HepG2 (cell line): ENCODE data around the gene SLC35G2. TPM values are rescaled to one million over a fixed set of nuclear protein-coding genes. Genes with fewer than 3 reads are reported as not detected.
A peak's percentile ranks its signal among the peaks of the same experiment; 100 is the strongest.

Source experiments
- ELF3 ChIP-seq: IDR thresholded peaks from 2 replicates; pipeline ENCODE4 v1.6.1; 2016; ENCODE audit warnings: missing genetic modification reagents, missing compliant biosample characterization
- MLXIP ChIP-seq: sonication (generic); formaldehyde crosslinking; IDR thresholded peaks from 2 replicates; pipeline ENCODE4 v1.9.0; 2021; ENCODE audit warnings: missing genetic modification reagents, borderline replicate concordance
- SAP130 ChIP-seq: IDR thresholded peaks from 2 replicates; pipeline ENCODE4 v1.6.1; 2016; ENCODE audit warnings: low read depth
- SOX6 ChIP-seq, 2 experiments: fragments of 450-650 bp in 1 of 2; sonication (generic) in 1 of 2; formaldehyde crosslinking in 1 of 2; IDR thresholded peaks; 2 replicates each; pipeline versions ENCODE4 v1.4.0 to v1.6.1; 2017 to 2020; ENCODE audit warnings: antibody characterized with exemption in 1 of 2, mild to moderate bottlenecking in 1 of 2, missing genetic modification reagents in 1 of 2
- TFDP1 ChIP-seq: IDR thresholded peaks from 2 replicates; pipeline ENCODE4 v1.6.1; 2016; ENCODE audit warnings: missing compliant biosample characterization, missing genetic modification reagents, borderline replicate concordance
- ZEB1 ChIP-seq: IDR thresholded peaks from 2 replicates; pipeline ENCODE4 v1.6.1; 2012; ENCODE audit warnings: mild to moderate bottlenecking, low read depth, inconsistent platforms; ENCODE audit not compliant: insufficient replicate concordance
- ZNF225 ChIP-seq: sonication (generic); formaldehyde crosslinking; IDR thresholded peaks from 2 replicates; pipeline ENCODE4 v1.4.0; 2020; ENCODE audit warnings: mild to moderate bottlenecking, missing genetic modification reagents
- ZNF546 ChIP-seq: sonication (generic); formaldehyde crosslinking; conservative IDR thresholded peaks from 2 replicates; pipeline ENCODE4 v1.8.1; 2023; ENCODE audit warnings: mild to moderate bottlenecking, missing genetic modification reagents
- ZNF609 ChIP-seq: sonication (generic); formaldehyde crosslinking; IDR thresholded peaks from 2 replicates; pipeline ENCODE4 v1.4.0; 2020; ENCODE audit warnings: mild to moderate bottlenecking, missing genetic modification reagents, borderline replicate concordance
- ZNF703 ChIP-seq: sonication (generic); formaldehyde crosslinking; IDR thresholded peaks from 2 replicates; pipeline ENCODE4 v1.5.1; 2020; ENCODE audit warnings: missing genetic modification reagents, mild to moderate bottlenecking, moderate library complexity, borderline replicate concordance
- ZNF878 ChIP-seq: sonication (generic); formaldehyde crosslinking; IDR thresholded peaks from 2 replicates; pipeline ENCODE4 v1.8.1; 2023; ENCODE audit warnings: mild to moderate bottlenecking, missing genetic modification reagents, moderate library complexity
- polyA plus RNA-seq, 8 experiments: library from polyadenylated mRNA; depleted of rRNA in 3 of 8; stranded (reverse) in 7 of 8; unstranded in 1 of 8; fragments of >200 nt; fragmentation: Illumina TruSeq in 4 of 8; extraction: Trizol in 4 of 8; gene quantifications; 2 replicates each; pipeline versions ENCODE4 v1.2.1 to v1.2.3, GENCODE V29; 2011 to 2016; ENCODE audit warnings: low read depth in 4 of 8, missing spikeins in 1 of 8, mixed read lengths in 1 of 8; ENCODE audit not compliant: insufficient read depth in 1 of 8
- total RNA-seq, 5 experiments: library from RNA; depleted of rRNA; stranded (reverse); fragments of >200 nt; fragmentation: Illumina TruSeq; extraction: Trizol; gene quantifications; 2 replicates each; pipeline ENCODE4 v1.2.3, GENCODE V29; 2016; ENCODE audit warnings: low read depth in 1 of 5
- TF ChIP-seq, protein P1 (sequence below): sonication (generic); formaldehyde crosslinking; IDR thresholded peaks from 2 replicates; pipeline ENCODE4 v1.5.1; 2020; ENCODE audit warnings: mild to moderate bottlenecking, missing genetic modification reagents
- TF ChIP-seq, protein P2 (sequence below), 2 experiments: sonication (generic) in 1 of 2; formaldehyde crosslinking in 1 of 2; IDR thresholded peaks; 2 replicates each; pipeline versions ENCODE4 v1.4.0 to v1.6.1; 2018 to 2020; ENCODE audit warnings: missing genetic modification reagents in 2 of 2, borderline replicate concordance in 1 of 2, low read depth in 1 of 2, mild to moderate bottlenecking in 1 of 2, missing biosample characterization in 1 of 2

SLC35G2 gene
- total and polyA plus RNA-seq, 2 of the 13 experiments (the other 11 are each of a cell fraction or from before 2014, with no cell fraction given), result 7.6 to 10.3 TPM

DNA sequence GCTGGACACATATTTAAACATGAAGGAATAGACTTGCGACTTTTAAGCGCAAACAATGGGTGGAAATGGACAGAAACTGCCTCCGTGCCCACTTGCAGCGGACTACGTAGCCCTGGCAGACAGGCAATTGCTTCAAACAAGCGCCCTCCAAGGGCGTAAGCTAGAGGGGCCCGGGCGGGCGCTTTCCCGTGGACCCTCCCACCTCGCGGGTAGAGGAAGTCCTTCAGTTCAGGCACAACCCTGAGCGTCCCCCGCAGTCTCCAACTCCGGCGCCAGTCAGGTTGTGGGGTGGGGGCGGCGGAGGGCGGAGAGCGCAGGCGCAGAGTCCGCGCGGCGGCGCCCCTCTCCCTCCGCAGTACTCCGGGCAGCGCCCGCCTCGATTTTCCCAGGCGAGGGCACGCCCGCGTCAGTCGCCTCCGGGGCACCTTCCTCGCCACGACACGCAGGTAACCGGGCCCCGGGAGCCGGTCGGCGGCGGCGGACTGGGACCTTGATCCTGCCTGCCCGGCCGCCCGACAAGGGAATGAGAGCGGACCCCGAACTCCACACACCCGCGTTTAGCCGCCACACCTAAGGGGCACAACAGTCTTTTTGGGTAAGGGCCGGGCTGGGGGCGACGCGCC lies at the start of gene SLC35G2 (continued):
- TF ChIP-seq SOX6 (IDR thresholded peaks at IDR 0.05), result no peak
- no peak for TF ChIP-seq SOX6 (CRISPR knock-in tag; IDR thresholded peaks at IDR 0.05)
- 0 out of 2 replicates have a peak, but pooled peaks have one; percentile 21 for TF ChIP-seq ZNF225 (CRISPR knock-in tag)
- no peak; the same call in 1 of the 2 replicates for TF ChIP-seq MLXIP (CRISPR knock-in tag)
- TF ChIP-seq SAP130 (CRISPR knock-in tag), result peak; percentile 30
- TF ChIP-seq, protein P1, sequence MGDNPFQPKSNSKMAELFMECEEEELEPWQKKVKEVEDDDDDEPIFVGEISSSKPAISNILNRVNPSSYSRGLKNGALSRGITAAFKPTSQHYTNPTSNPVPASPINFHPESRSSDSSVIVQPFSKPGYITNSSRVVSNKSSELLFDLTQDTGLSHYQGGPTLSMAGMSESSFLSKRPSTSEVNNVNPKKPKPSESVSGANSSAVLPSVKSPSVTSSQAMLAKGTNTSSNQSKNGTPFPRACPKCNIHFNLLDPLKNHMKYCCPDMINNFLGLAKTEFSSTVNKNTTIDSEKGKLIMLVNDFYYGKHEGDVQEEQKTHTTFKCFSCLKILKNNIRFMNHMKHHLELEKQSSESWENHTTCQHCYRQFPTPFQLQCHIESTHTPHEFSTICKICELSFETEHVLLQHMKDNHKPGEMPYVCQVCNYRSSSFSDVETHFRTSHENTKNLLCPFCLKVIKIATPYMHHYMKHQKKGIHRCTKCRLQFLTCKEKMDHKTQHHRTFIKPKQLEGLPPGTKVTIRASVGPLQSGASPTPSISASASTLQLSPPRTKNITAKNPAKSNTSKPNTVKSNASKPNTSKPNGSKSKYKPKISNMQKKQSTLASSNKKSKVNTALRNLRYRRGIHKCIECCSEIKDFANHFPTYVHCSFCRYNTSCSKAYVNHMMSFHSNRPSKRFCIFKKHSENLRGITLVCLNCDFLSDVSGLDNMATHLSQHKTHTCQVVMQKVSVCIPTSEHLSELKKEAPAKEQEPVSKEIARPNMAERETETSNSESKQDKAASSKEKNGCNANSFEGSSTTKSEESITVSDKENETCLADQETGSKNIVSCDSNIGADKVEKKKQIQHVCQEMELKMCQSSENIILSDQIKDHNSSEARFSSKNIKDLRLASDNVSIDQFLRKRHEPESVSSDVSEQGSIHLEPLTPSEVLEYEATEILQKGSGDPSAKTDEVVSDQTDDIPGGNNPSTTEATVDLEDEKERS (CRISPR knock-in tag), result no peak; the same call in 1 of the 2 replicates
- TF ChIP-seq ZNF878 (CRISPR knock-in tag), result no peak
- TF ChIP-seq ELF3 (CRISPR knock-in tag), result no peak
- TF ChIP-seq TFDP1 (CRISPR knock-in tag), result no peak; the same call in 1 of the 2 replicates
- TF ChIP-seq, protein P2, sequence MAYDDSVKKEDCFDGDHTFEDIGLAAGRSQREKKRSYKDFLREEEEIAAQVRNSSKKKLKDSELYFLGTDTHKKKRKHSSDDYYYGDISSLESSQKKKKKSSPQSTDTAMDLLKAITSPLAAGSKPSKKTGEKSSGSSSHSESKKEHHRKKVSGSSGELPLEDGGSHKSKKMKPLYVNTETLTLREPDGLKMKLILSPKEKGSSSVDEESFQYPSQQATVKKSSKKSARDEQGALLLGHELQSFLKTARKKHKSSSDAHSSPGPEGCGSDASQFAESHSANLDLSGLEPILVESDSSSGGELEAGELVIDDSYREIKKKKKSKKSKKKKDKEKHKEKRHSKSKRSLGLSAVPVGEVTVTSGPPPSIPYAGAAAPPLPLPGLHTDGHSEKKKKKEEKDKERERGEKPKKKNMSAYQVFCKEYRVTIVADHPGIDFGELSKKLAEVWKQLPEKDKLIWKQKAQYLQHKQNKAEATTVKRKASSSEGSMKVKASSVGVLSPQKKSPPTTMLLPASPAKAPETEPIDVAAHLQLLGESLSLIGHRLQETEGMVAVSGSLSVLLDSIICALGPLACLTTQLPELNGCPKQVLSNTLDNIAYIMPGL (CRISPR knock-in tag; IDR thresholded peaks at IDR 0.05; ENCODE audit: borderline replicate concordance in 1 of 2, low read depth in 1 of 2), result peak in 1 of 2 experiments; percentile 0; a peak in 2 of 4 replicates
- no peak for TF ChIP-seq ZNF703 (CRISPR knock-in tag)
- TF ChIP-seq ZNF546 (CRISPR knock-in tag), result peak; percentile 80; the same call in 1 of the 2 replicates
- TF ChIP-seq ZEB1, result no peak
- peak; percentile 47; the same call in 1 of the 2 replicates for TF ChIP-seq ZNF609 (CRISPR knock-in tag)
